ENCODE data around the gene MFN2.

GRCh38 chr1:12028957-12029511 is 48.8 kb downstream of the MFN2 start:
- TF ChIP-seq YY1 (IDR thresholded peaks at IDR 0.05; ENCODE audit: low read depth, low read length) (no peak), ASH2L (IDR thresholded peaks at IDR 0.05; ENCODE audit: low read length) (no peak), CTCF (IDR thresholded peaks at IDR 0.05; ENCODE audit: control extremely low read depth in 1 of 3, insufficient read depth in 1 of 3, low read depth in 1 of 3, low read length in 3 of 3) (no peak), SUZ12 (IDR thresholded peaks at IDR 0.05; ENCODE audit: low read length) (no peak), CREB1 (IDR thresholded peaks at IDR 0.05) (no peak), EP300 (IDR thresholded peaks at IDR 0.05; ENCODE audit: borderline replicate concordance in 1 of 2, low read depth in 2 of 2, low read length in 2 of 2) (no peak), JUN (IDR thresholded peaks at IDR 0.05; ENCODE audit: low read depth, low read length) (no peak), SIN3A (conservative IDR thresholded peaks at IDR 0.05 in 1 of 2, IDR thresholded peaks at IDR 0.05 in 1 of 2; ENCODE audit: low read depth in 1 of 2, low read length in 2 of 2) (no peak), POLR2A (IDR thresholded peaks at IDR 0.05; ENCODE audit: control extremely low read depth in 1 of 2, low read depth in 2 of 2, low read length in 2 of 2) (no peak), RAD21 (IDR thresholded peaks at IDR 0.05 in 1 of 2, conservative IDR thresholded peaks at IDR 0.05 in 1 of 2; ENCODE audit: low read depth in 2 of 2, low read length in 2 of 2) (no peak), RBBP5 (IDR thresholded peaks at IDR 0.05; ENCODE audit: borderline replicate concordance, low read depth, low read length) (no peak)

All from H1 (cell line).